Epithelial cell of proximal tubule (primary cell): ENCODE results near the gene FHAD1. TPM values are rescaled to one million over a fixed set of nuclear protein-coding genes. Genes with fewer than 3 reads are reported as not detected.

ENCODE experiments used
- DNase-seq: peaks from one replicate; pipeline ENCODE4 v3.0.0-alpha.2; 2011; ENCODE audit warnings: low read depth
- H3K4me3 ChIP-seq: 2 replicates; pipeline ENCODE4 v1.5.1; 2011; ENCODE audit warnings: low read depth, mild to moderate bottlenecking, low read length
- CTCF ChIP-seq: conservative IDR thresholded peaks from 2 replicates; pipeline ENCODE4 v1.5.1; 2012; ENCODE audit warnings: low read depth, mild to moderate bottlenecking, low read length
- total RNA-seq: library from RNA; depleted of rRNA; stranded (reverse); fragments of >200 nt; gene quantifications from 2 replicates; pipeline ENCODE4 v1.2.3, GENCODE V29; 2015

Gene FHAD1
- total RNA-seq, 1 donor from 2014 or later = 0.35 TPM

- H3K4me3 ChIP-seq = no peak overlapping the region
- no peak for DNase-seq
- TF ChIP-seq CTCF = no peak
These were observed 158.3 kb downstream of the FHAD1 start for GRCh38 chr1:15405106-15405850.

- no peak for DNase-seq
- TF ChIP-seq CTCF = no peak
These were observed 159.9 kb downstream of the FHAD1 start for GRCh38 chr1:15406614-15407559.

GRCh38 chr1:15407580-15407979, 160.6 kb downstream of the FHAD1 start:
- DNase-seq = no peak
- no peak for TF ChIP-seq CTCF
- H3K4me3 ChIP-seq = no peak overlapping the region

More at GRCh38 chr1:15406614-15407559, 159.9 kb downstream of the FHAD1 start:
- H3K4me3 ChIP-seq = no peak overlapping the region

- no peak for TF ChIP-seq CTCF
- H3K4me3 ChIP-seq = peak overlapping the region; percentile 93
- DNase-seq = no peak
These were observed 161.9 kb downstream of the FHAD1 start for GRCh38 chr1:15408890-15409387.

GRCh38 chr1:15409388-15410222, 162.6 kb downstream of the FHAD1 start, which contains the start of gene EFHD2:
Gene EFHD2 (plus strand): TSS chr1:15409888. CDS start chr1:15409972, 84 bp downstream.
- DNase-seq = no peak
- peak within 1 kb of the TSS; percentile 93 for H3K4me3 ChIP-seq
- no peak for TF ChIP-seq CTCF

GRCh38 chr1:15410223-15410883, 163.3 kb downstream of the FHAD1 start:
- H3K4me3 ChIP-seq = peak overlapping the region; percentile 93
- TF ChIP-seq CTCF = no peak
- no peak for DNase-seq
